Adrenal gland (tissue), 5 donors: Measurements from ENCODE around the gene RSRC1.

Experiments used
- CTCF ChIP-seq, 6 experiments: fragments of 450-650 bp in 4 of 6; fragments of 200-600 bp in 2 of 6; sonication (generic) in 1 of 6; IDR thresholded peaks; 1 replicate in 5 of 6; 2 replicates in 1 of 6; pipeline versions ENCODE4 v1.5.1 to v1.8.0; 2016 to 2021; ENCODE audit warnings: antibody characterized with exemption in 6 of 6, mild to moderate bottlenecking in 2 of 6, moderate library complexity in 1 of 6
- POLR2A ChIP-seq, 2 donors: fragments of 450-650 bp; IDR thresholded peaks; one replicate each; pipeline ENCODE4 v1.6.1; 2017; ENCODE audit warnings: antibody characterized with exemption in 2 of 2, mild to moderate bottlenecking in 2 of 2, moderate library complexity in 1 of 2
- donor health status: DM: no; HTN: no; CAD: no.

GRCh38 chr3:158295771-158296170 lies 185.9 kb downstream of the RSRC1 start:
- TF ChIP-seq CTCF (IDR thresholded peaks at IDR 0.05) (no peak), POLR2A (IDR thresholded peaks at IDR 0.05) (no peak)
